CD14-positive monocyte (primary cell): ENCODE data around the gene RAB26. TPM values are rescaled to one million over a fixed set of nuclear protein-coding genes. Genes with fewer than 3 reads are reported as not detected.

Experiments
- DNase-seq, 3 donors: peaks; one replicate each; pipeline ENCODE4 v3.0.0-alpha.2; 2011 to 2022
- H2AFZ ChIP-seq: 2 replicates; pipeline ENCODE4 v1.6.0; 2012; ENCODE audit warnings: mild to moderate bottlenecking, low read depth, low read length, inconsistent platforms; ENCODE audit not compliant: insufficient read depth, poor library complexity, severe bottlenecking
- H3K27ac ChIP-seq, 2 donors: 1 replicate in 1 of 2; 2 replicates in 1 of 2; pipeline ENCODE4 v1.5.1; 2012 to 2013; ENCODE audit warnings: low read length in 2 of 2, control low read depth in 1 of 2, inconsistent platforms in 1 of 2, low read depth in 1 of 2, mild to moderate bottlenecking in 1 of 2
- H3K27me3 ChIP-seq, 2 donors: one replicate each; pipeline versions ENCODE4 v1.6.0 to v1.6.1; 2011 to 2013; ENCODE audit warnings: low read length in 2 of 2; ENCODE audit not compliant: control insufficient read depth in 2 of 2, insufficient read depth in 2 of 2
- H3K36me3 ChIP-seq, 2 donors: replicated peaks in 1 of 2; 1 replicate in 1 of 2; 2 replicates in 1 of 2; pipeline versions ENCODE4 v1.5.1 to v1.6.1; 2012 to 2013; ENCODE audit warnings: low read length in 2 of 2, control low read depth in 1 of 2, inconsistent platforms in 1 of 2, mild to moderate bottlenecking in 1 of 2; ENCODE audit not compliant: insufficient read depth in 2 of 2, control insufficient read depth in 1 of 2
- H3K4me1 ChIP-seq, 2 donors: 1 replicate in 1 of 2; 2 replicates in 1 of 2; pipeline versions ENCODE4 v1.5.1 to v1.6.1; 2012 to 2013; ENCODE audit warnings: low read length in 2 of 2, control low read depth in 1 of 2, inconsistent platforms in 1 of 2, mild to moderate bottlenecking in 1 of 2, moderate library complexity in 1 of 2; ENCODE audit not compliant: insufficient read depth in 2 of 2, control insufficient read depth in 1 of 2
- H3K4me2 ChIP-seq: replicated peaks from 2 replicates; pipeline ENCODE3; 2012; ENCODE audit warnings: low read length, moderate library complexity, mild to moderate bottlenecking; ENCODE audit not compliant: poor library complexity, severe bottlenecking; ENCODE audit errors: extremely low read depth
- H3K4me3 ChIP-seq, 3 experiments: fragments of 200-600 bp in 1 of 3; sonication (generic) in 1 of 3; replicated peaks in 1 of 3; 1 replicate in 2 of 3; 2 replicates in 1 of 3; pipeline ENCODE4 v1.5.1; 2011 to 2013; ENCODE audit warnings: low read length in 3 of 3, mild to moderate bottlenecking in 3 of 3, control low read depth in 2 of 3, low read depth in 2 of 3, inconsistent platforms in 1 of 3, moderate library complexity in 1 of 3
- H3K79me2 ChIP-seq: 2 replicates; pipeline ENCODE4 v1.6.0; 2012; ENCODE audit warnings: mild to moderate bottlenecking, control low read depth, inconsistent platforms, low read length, moderate library complexity; ENCODE audit not compliant: insufficient read depth
- H3K9ac ChIP-seq: 2 replicates; pipeline ENCODE4 v1.6.0; 2017; ENCODE audit warnings: low read length, mild to moderate bottlenecking; ENCODE audit not compliant: insufficient read depth, poor library complexity, severe bottlenecking
- H3K9me3 ChIP-seq, 2 donors: replicated peaks in 1 of 2; 1 replicate in 1 of 2; 2 replicates in 1 of 2; pipeline versions ENCODE4 v1.5.1 to v1.6.1; 2012 to 2013; ENCODE audit warnings: low read length in 2 of 2, control low read depth in 1 of 2; ENCODE audit not compliant: control insufficient read depth in 1 of 2, insufficient read depth in 1 of 2
- H4K20me1 ChIP-seq: 2 replicates; pipeline ENCODE4 v1.6.0; 2012; ENCODE audit warnings: mild to moderate bottlenecking, low read length, control low read depth, moderate library complexity; ENCODE audit not compliant: insufficient read depth
- H3K27ac Mint-ChIP-seq, 7 donors: one replicate each; pipeline ENCODE4 v1.8.0; 2020; ENCODE audit warnings: mild to moderate bottlenecking in 7 of 7, mixed read lengths in 7 of 7, moderate library complexity in 6 of 7, inconsistent platforms in 2 of 7
- H3K27me3 Mint-ChIP-seq, 3 donors: one replicate each; pipeline ENCODE4 v1.8.0; 2021 to 2022; ENCODE audit warnings: low read depth in 3 of 3, mild to moderate bottlenecking in 3 of 3, mixed read lengths in 3 of 3, moderate library complexity in 3 of 3, inconsistent platforms in 1 of 3
- H3K36me3 Mint-ChIP-seq, 2 donors: one replicate each; pipeline ENCODE4 v1.8.0; 2020; ENCODE audit warnings: mixed read lengths in 2 of 2, inconsistent platforms in 1 of 2, mild to moderate bottlenecking in 1 of 2
- H3K4me1 Mint-ChIP-seq: one replicate; pipeline ENCODE4 v1.8.0; 2020; ENCODE audit warnings: mild to moderate bottlenecking, mixed read lengths
- H3K4me3 Mint-ChIP-seq, 2 donors: one replicate each; pipeline ENCODE4 v1.8.0; 2020; ENCODE audit warnings: mild to moderate bottlenecking in 2 of 2, mixed read lengths in 2 of 2, moderate library complexity in 1 of 2
- H3K9me3 Mint-ChIP-seq, 7 donors: one replicate each; pipeline ENCODE4 v1.8.0; 2020 to 2022; ENCODE audit warnings: mixed read lengths in 7 of 7, mild to moderate bottlenecking in 6 of 7, moderate library complexity in 6 of 7, inconsistent platforms in 2 of 7
- CTCF ChIP-seq: fragments of 200-600 bp; IDR thresholded peaks from one replicate; pipeline ENCODE4 v1.8.0; 2022; ENCODE audit warnings: antibody characterized with exemption, mild to moderate bottlenecking
- WGBS: methylation state at CpG from one replicate; pipeline ENCODE4 v1.1.5; 2013; ENCODE audit warnings: missing lambda C conversion rate; ENCODE audit not compliant: insufficient coverage; 5-methylcytosine and 5-hydroxymethylcytosine counted together
- intact Hi-C, 2 donors: fragments of 100-400 bp; cut with micrococcal nuclease; formaldehyde crosslinking; loops; one replicate each; pipeline versions ENCODE4 v1.15.0 to v1.15.1; 2023
- polyA plus RNA-seq, 3 donors: library from polyadenylated mRNA; depleted of rRNA in 1 of 3; unstranded in 2 of 3; stranded (reverse) in 1 of 3; fragments of 300-500 nt in 2 of 3; fragments of >200 nt in 1 of 3; fragmentation: Illumina TruSeq in 2 of 3; gene quantifications; 1 replicate in 2 of 3; 2 replicates in 1 of 3; pipeline ENCODE4 v1.2.3, GENCODE V29; 2012 to 2021

The RAB26 gene
- polyA plus RNA-seq, 3 donors = not detected

DNA sequence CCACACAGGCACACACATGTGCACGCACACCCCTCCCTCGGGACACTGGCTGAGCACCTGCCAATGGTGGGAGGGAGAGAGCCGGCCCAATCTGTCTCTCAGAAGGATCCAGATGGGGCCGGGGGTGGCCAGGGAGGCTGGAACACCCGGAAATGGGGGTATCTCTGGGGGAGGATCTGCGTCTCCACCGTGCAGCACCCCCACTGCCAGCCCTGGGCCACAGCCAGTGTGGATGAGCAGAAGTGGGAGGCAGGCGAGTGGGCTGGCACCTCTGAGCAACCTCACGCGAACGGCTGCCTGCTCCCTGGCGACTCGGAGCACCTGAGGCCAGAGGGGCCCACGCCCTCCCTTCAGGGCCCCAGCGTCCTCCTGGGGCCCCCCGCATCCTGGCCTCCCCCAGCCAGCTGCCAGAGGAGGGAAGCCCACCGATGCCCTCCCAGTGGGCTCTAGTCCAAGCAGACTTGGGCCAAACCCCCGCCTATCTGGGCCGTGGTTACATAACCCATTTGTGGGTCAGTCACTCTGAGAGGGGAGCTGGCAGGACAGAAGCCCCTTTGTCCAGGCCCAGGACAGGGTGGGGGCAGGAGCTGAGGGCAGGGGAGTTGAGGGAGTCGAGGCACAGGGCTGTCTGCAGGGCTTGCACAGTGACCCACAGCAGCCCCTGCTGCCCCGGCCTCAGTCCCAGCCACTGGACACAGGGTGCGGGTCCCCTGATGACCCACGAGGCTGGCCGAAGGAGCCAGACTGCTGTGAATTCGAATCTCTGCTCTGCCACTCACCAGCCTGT is 42.4 kb downstream of the RAB26 start:
- H3K9ac ChIP-seq = no peak overlapping the region
- 91% methylated on average over 23 of the region's 25 CpGs for WGBS
- H3K4me1 ChIP-seq = peaks cover 3 to 4% of the 10 kb centered on the region in 2 donors
- intact Hi-C loops = no loop called here
- no peaks in the 10 kb centered on the region for H3K9me3 ChIP-seq
- H3K79me2 ChIP-seq = no peaks in the 10 kb centered on the region
- H3K36me3 ChIP-seq = no peaks in the 10 kb centered on the region
- no peak for DNase-seq
- no peak for TF ChIP-seq CTCF
- Mint-ChIP-seq H3K9me3 (peaks cover 0 to 10% (median 0%) of the 10 kb centered on the region in 7 donors), H3K27me3 (peaks cover 29 to 37% (median 35%) of the 10 kb centered on the region in 3 donors), H3K36me3 (no peaks in the 10 kb centered on the region), H3K4me3 (no peak overlapping the region), H3K27ac (no peak overlapping the region), H3K4me1 (peaks cover 4% of the 10 kb centered on the region)
- no peak overlapping the region for H3K27ac ChIP-seq
- no peaks in the 10 kb centered on the region for H4K20me1 ChIP-seq
- H3K4me2 ChIP-seq = no peak overlapping the region
- H3K27me3 ChIP-seq = peaks cover 16 to 26% of the 10 kb centered on the region in 2 donors
- no peak overlapping the region for H2AFZ ChIP-seq
- no peak overlapping the region for H3K4me3 ChIP-seq

GRCh38 chr16:2191446-2191706 is 43.0 kb downstream of the RAB26 start:
- WGBS = 97% methylated on average over 11 of the region's 11 CpGs
- no peak overlapping the region for H3K4me3 ChIP-seq
- H3K9me3 ChIP-seq = no peaks in the 10 kb centered on the region
- H3K27me3 Mint-ChIP-seq = peaks cover 29 to 37% (median 35%) of the 10 kb centered on the region in 3 donors
- no peaks in the 10 kb centered on the region for H3K36me3 ChIP-seq
- H3K27me3 ChIP-seq = peaks cover 17 to 26% of the 10 kb centered on the region in 2 donors
- H3K9ac ChIP-seq = no peak overlapping the region
- H3K27ac Mint-ChIP-seq = peak overlapping the region in 1 of 7 donors; percentile 32
- H3K4me1 ChIP-seq = peaks cover 3 to 7% of the 10 kb centered on the region in 2 donors
- H3K27ac ChIP-seq = no peak overlapping the region
- H4K20me1 ChIP-seq = no peaks in the 10 kb centered on the region
- peaks cover 0 to 10% (median 0%) of the 10 kb centered on the region in 7 donors for H3K9me3 Mint-ChIP-seq
- no peaks in the 10 kb centered on the region for H3K79me2 ChIP-seq
- intact Hi-C loops = no loop called here
- no peak overlapping the region for H3K4me2 ChIP-seq
- no peak overlapping the region for H3K4me3 Mint-ChIP-seq
- H2AFZ ChIP-seq = no peak overlapping the region
- no peak for DNase-seq
- TF ChIP-seq CTCF = no peak
- H3K36me3 Mint-ChIP-seq = no peaks in the 10 kb centered on the region
- H3K4me1 Mint-ChIP-seq = peaks cover 4% of the 10 kb centered on the region
